ENCODE measurements around the gene FAM162B. TPM values are rescaled to one million over a fixed set of nuclear protein-coding genes. Genes with fewer than 3 reads are reported as not detected.

FAM162B gene
- total and polyA plus RNA-seq, 3 experiments from 2014 or later: not detected

DNA sequence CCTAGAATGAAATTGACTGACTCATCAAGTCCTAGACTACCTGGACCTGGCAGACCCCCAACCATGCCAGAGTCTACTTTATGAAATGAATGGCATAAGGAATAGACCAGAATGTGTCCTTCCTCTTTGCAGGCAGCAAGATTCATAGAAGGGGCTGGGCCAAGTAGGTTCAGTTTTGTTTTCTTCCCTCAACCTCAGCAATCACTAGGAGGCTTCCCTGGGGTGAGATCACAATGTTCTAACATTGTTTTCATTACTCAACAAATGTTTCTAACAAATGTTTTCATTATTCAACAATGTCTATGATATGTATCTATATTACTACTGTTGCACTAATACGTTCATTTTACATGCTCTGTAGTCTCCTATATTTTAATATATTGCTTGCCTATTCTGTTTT is 8.4 kb upstream of the FAM162B start:
- H3K4me3 Mint-ChIP-seq: no peak overlapping the region
- H3K9me3 ChIP-seq (ENCODE audit: low read length): no peaks in the 10 kb centered on the region
- no peaks in the 10 kb centered on the region for H3K4me1 ChIP-seq (ENCODE audit: insufficient read depth, low read length)
- peaks cover 5 to 25% of the 10 kb centered on the region in 2 donors for H3K27me3 Mint-ChIP-seq
- H3K4me1 Mint-ChIP-seq: no peaks in the 10 kb centered on the region
- no peaks in the 10 kb centered on the region for H3K36me3 Mint-ChIP-seq
- no peak overlapping the region for H3K27ac Mint-ChIP-seq
- POLR2A ChIA-PET: no interaction called here
- DNase-seq: no peak
- CTCF ChIA-PET: no interaction called here
- no peaks in the 10 kb centered on the region for H3K36me3 ChIP-seq (ENCODE audit: insufficient read depth, low read length)
- H3K27ac ChIP-seq (ENCODE audit: low read depth, low read length): no peak overlapping the region
- H3K9me3 Mint-ChIP-seq: peaks cover 0 to 2% (median 0%) of the 10 kb centered on the region in 5 donors
- H3K4me3 ChIP-seq (ENCODE audit: low read length): no peak overlapping the region
- no peaks in the 10 kb centered on the region for H3K27me3 ChIP-seq (ENCODE audit: insufficient read depth, low read length, poor library complexity, severe bottlenecking)

GRCh38 chr6:116772450-116772849 is 6.9 kb upstream of the FAM162B start:
- no peak for DNase-seq
- no peaks in the 10 kb centered on the region for H3K36me3 Mint-ChIP-seq
- peaks cover 0 to 2% (median 0%) of the 10 kb centered on the region in 5 donors for H3K9me3 Mint-ChIP-seq
- H3K27me3 ChIP-seq (ENCODE audit: insufficient read depth, low read length, poor library complexity, severe bottlenecking): no peaks in the 10 kb centered on the region
- H3K4me1 Mint-ChIP-seq: no peaks in the 10 kb centered on the region
- no peak overlapping the region for H3K4me3 ChIP-seq (ENCODE audit: low read length)
- ChIA-PET POLR2A (no interaction called here), CTCF (no interaction called here)
- peaks cover 11 to 31% of the 10 kb centered on the region in 2 donors for H3K27me3 Mint-ChIP-seq
- H3K9me3 ChIP-seq (ENCODE audit: low read length): no peaks in the 10 kb centered on the region
- no peak overlapping the region for H3K4me3 Mint-ChIP-seq
- no peaks in the 10 kb centered on the region for H3K36me3 ChIP-seq (ENCODE audit: insufficient read depth, low read length)
- H3K27ac Mint-ChIP-seq: no peak overlapping the region
- no peak overlapping the region for H3K27ac ChIP-seq (ENCODE audit: low read depth, low read length)
- H3K4me1 ChIP-seq (ENCODE audit: insufficient read depth, low read length): no peaks in the 10 kb centered on the region

- Mint-ChIP-seq H3K4me1 (peaks cover 6 to 14% (median 13%) of the 10 kb centered on the region in 3 donors), H3K27me3 (peaks cover 32 to 67% of the 10 kb centered on the region in 2 donors), H3K27ac (no peak overlapping the region), H3K4me3 (no peak overlapping the region), H3K9me3 (peaks cover 0 to 2% (median 0%) of the 10 kb centered on the region in 5 donors), H3K36me3 (no peaks in the 10 kb centered on the region)
- DNase-seq: no peak
- no peak overlapping the region for H3K4me3 ChIP-seq (ENCODE audit: low read length)
- ChIA-PET CTCF (no interaction called here), POLR2A (no interaction called here)
- no peaks in the 10 kb centered on the region for H3K9me3 ChIP-seq (ENCODE audit: low read length)
- no peaks in the 10 kb centered on the region for H3K4me1 ChIP-seq (ENCODE audit: insufficient read depth, low read length)
- H3K27me3 ChIP-seq (ENCODE audit: insufficient read depth, low read length, poor library complexity, severe bottlenecking): peaks cover 15% of the 10 kb centered on the region
- H3K27ac ChIP-seq (ENCODE audit: low read depth, low read length): no peak overlapping the region
- H3K36me3 ChIP-seq (ENCODE audit: insufficient read depth, low read length): no peaks in the 10 kb centered on the region
Measured at GRCh38 chr6:116767715-116768114, 2.2 kb upstream of the FAM162B start.

GRCh38 chr6:116766506-116767176 is 1.1 kb upstream of the FAM162B start:
- no peak for DNase-seq
- H3K4me3 ChIP-seq (ENCODE audit: low read length): no peak overlapping the region
- Mint-ChIP-seq H3K27ac (no peak overlapping the region), H3K4me3 (peak overlapping the region in 3 of 7 donors; percentile 43 to 63 (median 63)), H3K36me3 (no peaks in the 10 kb centered on the region), H3K9me3 (peaks cover 0 to 2% (median 0%) of the 10 kb centered on the region in 5 donors), H3K4me1 (peaks cover 6 to 14% (median 13%) of the 10 kb centered on the region in 3 donors), H3K27me3 (peaks cover 32 to 74% of the 10 kb centered on the region in 2 donors)
- no peaks in the 10 kb centered on the region for H3K36me3 ChIP-seq (ENCODE audit: insufficient read depth, low read length)
- H3K27ac ChIP-seq (ENCODE audit: low read depth, low read length): no peak overlapping the region
- no peaks in the 10 kb centered on the region for H3K4me1 ChIP-seq (ENCODE audit: insufficient read depth, low read length)
- POLR2A ChIA-PET: no interaction called here
- peaks cover 15% of the 10 kb centered on the region for H3K27me3 ChIP-seq (ENCODE audit: insufficient read depth, low read length, poor library complexity, severe bottlenecking)
- CTCF ChIA-PET: no interaction called here
- no peaks in the 10 kb centered on the region for H3K9me3 ChIP-seq (ENCODE audit: low read length)

DNA sequence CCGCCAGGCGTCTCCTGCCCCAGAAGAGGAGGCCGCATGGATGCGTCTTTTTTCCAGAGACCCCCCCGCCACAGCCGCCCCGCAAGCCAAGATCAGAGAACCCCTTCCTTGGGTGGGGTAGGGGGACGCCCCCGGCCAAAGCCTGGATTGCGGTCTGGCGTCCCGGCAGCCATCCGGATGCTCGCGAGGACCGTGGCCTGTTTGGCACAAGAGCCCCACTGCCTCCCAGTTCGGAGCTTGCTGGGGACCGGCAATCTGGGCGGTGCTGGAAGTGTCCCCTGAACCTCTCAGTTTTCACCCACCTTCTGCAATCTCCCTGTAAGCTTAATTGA is 924 bp downstream of the FAM162B start:
- Mint-ChIP-seq H3K27me3 (peaks cover 29 to 76% of the 10 kb centered on the region in 2 donors), H3K4me1 (peaks cover 6 to 14% (median 13%) of the 10 kb centered on the region in 3 donors), H3K4me3 (peak overlapping the region in 4 of 7 donors; percentile 12 to 49 (median 34)), H3K27ac (no peak overlapping the region), H3K36me3 (no peaks in the 10 kb centered on the region), H3K9me3 (peaks cover 0 to 2% (median 0%) of the 10 kb centered on the region in 5 donors)
- POLR2A ChIA-PET: no interaction called here
- H3K36me3 ChIP-seq (ENCODE audit: insufficient read depth, low read length): no peaks in the 10 kb centered on the region
- H3K4me3 ChIP-seq (ENCODE audit: low read length): no peak overlapping the region
- CTCF ChIA-PET: no interaction called here
- no peaks in the 10 kb centered on the region for H3K4me1 ChIP-seq (ENCODE audit: insufficient read depth, low read length)
- H3K9me3 ChIP-seq (ENCODE audit: low read length): no peaks in the 10 kb centered on the region
- DNase-seq: no peak
- H3K27ac ChIP-seq (ENCODE audit: low read depth, low read length): no peak overlapping the region
- peaks cover 15% of the 10 kb centered on the region for H3K27me3 ChIP-seq (ENCODE audit: insufficient read depth, low read length, poor library complexity, severe bottlenecking)

- Mint-ChIP-seq H3K27ac (no peak overlapping the region), H3K27me3 (peaks cover 30 to 72% of the 10 kb centered on the region in 2 donors), H3K36me3 (no peaks in the 10 kb centered on the region), H3K9me3 (peaks cover 0 to 2% (median 0%) of the 10 kb centered on the region in 5 donors), H3K4me3 (peak overlapping the region in 2 of 7 donors; percentile 6 to 12), H3K4me1 (peaks cover 6 to 14% (median 13%) of the 10 kb centered on the region in 3 donors)
- H3K4me3 ChIP-seq (ENCODE audit: low read length): no peak overlapping the region
- ChIA-PET POLR2A (no interaction called here), CTCF (no interaction called here)
- H3K27ac ChIP-seq (ENCODE audit: low read depth, low read length): no peak overlapping the region
- no peaks in the 10 kb centered on the region for H3K4me1 ChIP-seq (ENCODE audit: insufficient read depth, low read length)
- H3K27me3 ChIP-seq (ENCODE audit: insufficient read depth, low read length, poor library complexity, severe bottlenecking): peaks cover 15% of the 10 kb centered on the region
- no peaks in the 10 kb centered on the region for H3K36me3 ChIP-seq (ENCODE audit: insufficient read depth, low read length)
- H3K9me3 ChIP-seq (ENCODE audit: low read length): no peaks in the 10 kb centered on the region
- no peak for DNase-seq
Measured at GRCh38 chr6:116763906-116764628, 1.5 kb downstream of the FAM162B start.

DNA sequence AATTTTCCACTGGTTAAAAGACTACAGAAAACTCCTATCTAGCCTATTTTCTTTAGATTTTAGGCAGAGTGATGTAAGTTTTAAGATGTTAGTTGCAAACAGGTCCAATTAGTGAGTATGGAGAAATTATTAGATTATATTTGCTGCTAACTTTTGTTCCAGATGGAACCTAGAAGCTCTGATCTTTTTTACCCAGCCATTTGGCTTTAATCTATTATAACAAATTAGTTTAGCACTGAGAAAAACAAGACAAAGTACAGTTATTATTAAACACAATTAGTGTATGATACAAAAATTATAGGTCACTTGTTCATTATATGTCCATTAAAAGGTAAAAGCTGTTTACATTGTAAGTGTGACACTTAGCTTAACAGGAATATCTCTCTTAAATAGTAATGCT is 2.5 kb downstream of the FAM162B start:
- no peak overlapping the region for H3K27ac Mint-ChIP-seq
- no peak for DNase-seq
- H3K4me3 Mint-ChIP-seq: no peak overlapping the region
- H3K36me3 Mint-ChIP-seq: no peaks in the 10 kb centered on the region
- POLR2A ChIA-PET: no interaction called here
- H3K27me3 Mint-ChIP-seq: peaks cover 27 to 66% of the 10 kb centered on the region in 2 donors
- Histone ChIP-seq H3K4me1 (ENCODE audit: insufficient read depth, low read length) (no peaks in the 10 kb centered on the region), H3K4me3 (ENCODE audit: low read length) (no peak overlapping the region), H3K36me3 (ENCODE audit: insufficient read depth, low read length) (no peaks in the 10 kb centered on the region), H3K9me3 (ENCODE audit: low read length) (no peaks in the 10 kb centered on the region), H3K27ac (ENCODE audit: low read depth, low read length) (no peak overlapping the region), H3K27me3 (ENCODE audit: insufficient read depth, low read length, poor library complexity, severe bottlenecking) (peaks cover 15% of the 10 kb centered on the region)
- peaks cover 0 to 2% (median 0%) of the 10 kb centered on the region in 5 donors for H3K9me3 Mint-ChIP-seq
- peaks cover 6 to 14% (median 13%) of the 10 kb centered on the region in 3 donors for H3K4me1 Mint-ChIP-seq
- CTCF ChIA-PET: no interaction called here

GRCh38 chr6:116762235-116762634 is 3.3 kb downstream of the FAM162B start:
- Histone ChIP-seq H3K4me3 (ENCODE audit: low read length) (no peak overlapping the region), H3K4me1 (ENCODE audit: insufficient read depth, low read length) (no peaks in the 10 kb centered on the region), H3K27ac (ENCODE audit: low read depth, low read length) (no peak overlapping the region), H3K9me3 (ENCODE audit: low read length) (no peaks in the 10 kb centered on the region), H3K27me3 (ENCODE audit: insufficient read depth, low read length, poor library complexity, severe bottlenecking) (peaks cover 15% of the 10 kb centered on the region), H3K36me3 (ENCODE audit: insufficient read depth, low read length) (no peaks in the 10 kb centered on the region)
- peaks cover 6 to 14% (median 13%) of the 10 kb centered on the region in 3 donors for H3K4me1 Mint-ChIP-seq
- no peak overlapping the region for H3K27ac Mint-ChIP-seq
- peaks cover 0 to 2% (median 0%) of the 10 kb centered on the region in 5 donors for H3K9me3 Mint-ChIP-seq
- H3K4me3 Mint-ChIP-seq: no peak overlapping the region
- no peaks in the 10 kb centered on the region for H3K36me3 Mint-ChIP-seq
- peaks cover 22 to 63% of the 10 kb centered on the region in 2 donors for H3K27me3 Mint-ChIP-seq
- ChIA-PET CTCF (no interaction called here), POLR2A (no interaction called here)
- no peak for DNase-seq
